Stimulated activated CD4-positive, alpha-beta T cell treated with anti-CD3 and anti-CD28 coated beads, Interleukin-2, amount 100 ng/mL, for 24 hours (primary cell): ENCODE measurements around the gene SMIM12.

Source experiments
- DNase-seq, 2 donors: peaks; one replicate each; pipeline ENCODE4 v3.0.0-alpha.2; 2020

The SMIM12 gene

GRCh38 chr1:34871443-34872132, 12.0 kb upstream of the SMIM12 start:
- DNase-seq: no peak

- DNase-seq: no peak
Measured at GRCh38 chr1:34870395-34870794, 10.8 kb upstream of the SMIM12 start.

DNA sequence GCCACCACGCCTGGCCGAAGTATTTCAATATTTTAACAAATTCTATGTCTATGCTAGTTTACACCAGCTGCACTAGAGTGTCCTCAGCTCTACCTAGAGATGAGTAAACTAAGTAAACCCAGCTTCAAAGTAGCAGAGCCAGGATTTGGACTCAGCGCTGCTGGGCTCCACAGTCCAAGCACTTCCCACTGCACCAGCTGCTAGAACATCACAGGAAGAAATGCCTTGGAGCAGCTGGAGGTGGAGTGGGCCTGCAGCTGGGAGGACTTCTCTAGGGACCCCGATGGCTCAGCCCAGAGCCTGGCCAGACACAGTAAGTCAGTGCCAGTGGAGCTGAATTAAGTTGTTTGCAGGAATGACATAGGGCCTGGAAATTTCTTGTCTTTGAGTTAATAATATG, 10.2 kb upstream of the SMIM12 start:
- no peak for DNase-seq

GRCh38 chr1:34868230-34869049, 8.9 kb upstream of the SMIM12 start:
- DNase-seq: no peak

- no peak for DNase-seq
Measured at GRCh38 chr1:34867415-34867814, 7.9 kb upstream of the SMIM12 start.

DNA sequence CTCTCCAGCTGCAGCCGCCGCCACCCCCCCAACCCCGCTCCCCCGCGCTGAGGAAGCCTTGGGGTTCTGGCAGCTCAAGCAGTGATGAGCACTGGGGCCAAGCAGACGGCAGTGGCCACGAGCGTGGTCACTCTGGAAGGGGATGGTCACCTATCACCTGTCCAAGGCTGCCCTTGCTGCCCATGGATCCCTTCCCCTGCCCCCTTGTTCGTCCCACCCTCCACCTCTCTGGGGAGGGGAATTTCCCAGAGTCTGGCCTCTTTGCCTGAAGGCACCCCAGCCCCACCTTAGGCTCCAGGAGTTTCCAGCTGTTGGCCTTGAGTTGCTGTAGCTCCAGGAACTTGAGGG, 7.2 kb upstream of the SMIM12 start:
- no peak for DNase-seq

GRCh38 chr1:34865981-34866761, 6.6 kb upstream of the SMIM12 start:
- DNase-seq: peak; percentile 97

DNA sequence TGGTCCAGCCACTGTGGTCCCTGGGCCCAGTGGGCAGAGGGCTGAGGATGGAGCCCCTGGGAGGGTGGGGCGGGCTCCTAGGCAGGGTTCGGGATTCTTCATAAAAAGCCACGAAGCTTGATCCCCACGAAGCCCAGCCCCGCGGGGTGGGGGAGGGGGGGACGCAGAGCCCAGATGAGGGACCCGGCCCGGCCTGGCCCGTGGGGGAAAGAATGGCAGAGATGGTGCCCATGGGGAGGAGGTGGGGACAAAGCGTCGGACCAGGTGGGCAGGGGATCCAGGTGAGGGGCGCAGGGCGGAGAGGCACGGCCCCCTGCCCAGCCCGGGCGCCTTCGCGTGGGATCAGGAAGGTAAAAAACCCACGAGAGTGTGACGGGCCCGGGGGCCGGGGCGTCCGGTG, 6.0 kb upstream of the SMIM12 start:
- DNase-seq: peak; percentile 17 to 33

- DNase-seq: no peak
Measured at GRCh38 chr1:34864759-34865158, 5.2 kb upstream of the SMIM12 start.

DNA sequence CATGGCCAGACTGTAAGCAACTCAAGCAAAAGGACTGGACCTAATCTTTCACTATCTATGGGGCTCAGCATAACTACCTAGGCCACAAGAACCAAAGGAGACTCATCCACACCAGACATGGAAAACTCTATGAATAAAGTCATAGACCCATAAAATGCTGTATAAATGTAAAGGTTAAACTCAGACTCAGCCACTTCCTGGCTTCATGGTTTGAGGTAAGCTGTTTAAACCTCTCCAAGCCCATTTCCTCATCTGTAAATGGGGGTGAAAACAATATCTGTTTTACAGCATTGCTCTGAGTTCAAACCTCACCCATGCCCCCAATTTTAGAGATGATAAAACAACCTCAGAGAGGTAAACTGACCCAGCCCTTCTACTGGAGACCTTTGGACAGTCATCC, 4.0 kb upstream of the SMIM12 start:
- no peak for DNase-seq

- peak; percentile 42 to 47 for DNase-seq
Measured at GRCh38 chr1:34858901-34859445, 576 bp downstream of the SMIM12 start.

DNA sequence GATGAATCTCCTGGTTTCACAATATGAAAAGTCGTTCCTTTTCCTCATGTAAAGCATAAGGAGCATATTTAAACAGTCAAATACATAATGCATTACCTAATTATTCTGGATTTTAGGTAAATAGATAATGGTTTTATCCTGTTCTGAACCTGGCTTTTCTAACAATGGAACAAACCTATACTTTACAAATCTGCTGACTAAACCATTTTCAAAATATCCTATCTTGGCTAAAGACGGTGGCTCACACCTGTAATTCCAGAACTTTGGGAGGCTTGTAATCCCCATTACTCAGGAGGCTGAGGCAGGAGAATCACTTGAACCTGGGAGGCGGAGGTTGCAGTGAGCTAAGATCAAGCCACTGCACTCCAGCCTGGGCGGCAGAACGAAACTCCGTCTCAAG, 2.9 kb downstream of the SMIM12 start:
- no peak for DNase-seq

DNA sequence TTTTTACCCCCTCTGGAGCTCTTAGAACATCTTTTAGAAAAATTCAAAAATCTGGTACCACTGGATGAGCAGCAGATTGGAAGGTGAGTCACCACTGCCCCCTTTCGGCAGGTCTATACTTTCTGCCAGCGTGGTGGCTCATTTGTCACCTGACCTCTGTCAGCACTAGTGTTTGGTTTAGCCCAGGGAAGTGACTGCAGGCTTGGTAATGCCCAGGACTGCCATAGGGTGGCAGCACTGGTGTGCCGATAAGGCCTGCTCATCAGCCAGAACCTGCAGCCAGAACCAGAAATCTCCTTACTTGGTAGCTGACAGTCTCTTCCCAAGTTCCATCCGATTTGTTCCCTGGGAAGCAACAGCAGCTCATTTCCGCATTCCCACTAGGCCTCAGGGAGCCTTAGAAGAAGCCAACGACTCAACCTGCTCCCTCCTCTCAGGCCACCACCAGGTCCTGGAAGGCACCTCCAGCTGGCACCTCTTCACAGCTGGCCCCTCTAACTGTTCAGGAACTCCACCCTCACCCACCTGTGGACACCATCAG, 6.8 kb downstream of the SMIM12 start:
- peak; percentile 90 to 92 for DNase-seq

GRCh38 chr1:34851431-34852105, 8.0 kb downstream of the SMIM12 start:
- DNase-seq: no peak

GRCh38 chr1:34850382-34850781, 9.2 kb downstream of the SMIM12 start:
- DNase-seq: no peak

- DNase-seq: no peak
Measured at GRCh38 chr1:34847094-34847493, 12.5 kb downstream of the SMIM12 start.

- no peak for DNase-seq
Measured at GRCh38 chr1:34846265-34846664, 13.3 kb downstream of the SMIM12 start.

- DNase-seq: no peak
Measured at GRCh38 chr1:34845131-34845901, 14.2 kb downstream of the SMIM12 start.

GRCh38 chr1:34844252-34844634, 15.3 kb downstream of the SMIM12 start:
- no peak for DNase-seq

GRCh38 chr1:34843392-34844251, 15.9 kb downstream of the SMIM12 start:
- DNase-seq: no peak

DNA sequence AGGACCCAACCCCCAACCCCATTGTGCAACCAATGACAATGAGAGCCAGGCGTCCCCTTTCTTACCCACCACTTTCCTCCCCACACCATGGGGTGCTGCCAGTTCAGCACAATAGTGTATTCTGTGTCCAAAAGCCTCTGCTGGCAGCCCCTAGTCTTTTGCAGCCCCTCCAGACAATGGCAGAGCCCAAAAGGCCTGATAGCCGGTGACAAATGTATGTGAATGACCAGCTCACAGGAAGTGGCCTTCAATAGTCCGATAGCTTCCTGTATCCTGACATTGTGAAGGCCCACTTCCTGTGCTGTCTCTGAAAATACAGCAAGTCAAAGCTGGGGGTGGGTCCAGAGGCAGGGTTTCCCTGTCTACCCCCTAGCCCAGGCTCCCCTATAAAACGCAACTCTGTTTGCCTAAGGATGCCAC, 16.6 kb downstream of the SMIM12 start:
- no peak for DNase-seq
